Endothelial cell (in vitro differentiated cells): ENCODE measurements around the gene PUM1. TPM values are rescaled to one million over a fixed set of nuclear protein-coding genes. Genes with fewer than 3 reads are reported as not detected.
A peak's percentile ranks its signal among the peaks of the same experiment; 100 is the strongest.

Experiments used
- DNase-seq: peaks from one replicate; pipeline ENCODE4 v3.0.0; 2021; ENCODE audit warnings: low spot score
- H3K27ac Mint-ChIP-seq: one replicate; pipeline ENCODE4 v1.8.0; 2021; ENCODE audit warnings: mixed read lengths, inconsistent platforms; ENCODE audit not compliant: unreplicated experiment
- H3K27me3 Mint-ChIP-seq: one replicate; pipeline ENCODE4 v1.8.0; 2021; ENCODE audit warnings: mild to moderate bottlenecking, moderate library complexity, mixed read lengths, inconsistent platforms; ENCODE audit not compliant: unreplicated experiment
- H3K36me3 Mint-ChIP-seq: one replicate; pipeline ENCODE4 v1.8.0; 2021; ENCODE audit warnings: mild to moderate bottlenecking, low read depth, mixed read lengths, inconsistent platforms; ENCODE audit not compliant: unreplicated experiment
- H3K4me1 Mint-ChIP-seq: one replicate; pipeline ENCODE4 v1.8.0; 2021; ENCODE audit warnings: mild to moderate bottlenecking, mixed read lengths, inconsistent platforms; ENCODE audit not compliant: unreplicated experiment
- H3K4me3 Mint-ChIP-seq: one replicate; pipeline ENCODE4 v1.8.0; 2021; ENCODE audit warnings: mild to moderate bottlenecking, mixed read lengths, inconsistent platforms; ENCODE audit not compliant: unreplicated experiment
- H3K9me3 Mint-ChIP-seq: one replicate; pipeline ENCODE4 v1.8.0; 2021; ENCODE audit warnings: mixed read lengths, inconsistent platforms; ENCODE audit not compliant: unreplicated experiment
- CTCF ChIP-seq: fragments of 200-600 bp; sonication (generic); IDR thresholded peaks from one replicate; pipeline ENCODE4 v1.5.0; 2021; ENCODE audit warnings: antibody characterized with exemption; ENCODE audit not compliant: unreplicated experiment
- total RNA-seq: library from RNA; stranded (reverse); fragmentation: NEBNext Ultra II Directional; extraction: Animal tissue kit (Norgen Biotek cat#: 25700); gene quantifications from one replicate; pipeline ENCODE4 v1.2.1, GENCODE V29; 2021; ENCODE audit not compliant: unreplicated experiment

Gene PUM1
- total RNA-seq, 1 donor from 2014 or later, result 135 TPM

- no peaks in the 10 kb centered on the region for H3K36me3 Mint-ChIP-seq
- no peaks in the 10 kb centered on the region for H3K9me3 Mint-ChIP-seq
- no peak for DNase-seq
- no peak for TF ChIP-seq CTCF
- H3K4me1 Mint-ChIP-seq, result peaks cover 8% of the 10 kb centered on the region
- H3K4me3 Mint-ChIP-seq, result no peak overlapping the region
- no peak overlapping the region for H3K27ac Mint-ChIP-seq
- H3K27me3 Mint-ChIP-seq, result no peaks in the 10 kb centered on the region
These were observed 177.1 kb downstream of the PUM1 start for GRCh38 chr1:30888391-30888790.

GRCh38 chr1:30887485-30888315 lies 177.8 kb downstream of the PUM1 start:
- DNase-seq, result no peak
- Mint-ChIP-seq H3K27ac (no peak overlapping the region), H3K36me3 (no peaks in the 10 kb centered on the region), H3K27me3 (peaks cover 3% of the 10 kb centered on the region), H3K9me3 (no peaks in the 10 kb centered on the region), H3K4me1 (peaks cover 10% of the 10 kb centered on the region), H3K4me3 (peak overlapping the region; percentile 71)
- no peak for TF ChIP-seq CTCF

- peaks cover 7% of the 10 kb centered on the region for H3K27me3 Mint-ChIP-seq
- no peak for TF ChIP-seq CTCF
- peak overlapping the region; percentile 71 for H3K4me3 Mint-ChIP-seq
- peaks cover 12% of the 10 kb centered on the region for H3K4me1 Mint-ChIP-seq
- no peaks in the 10 kb centered on the region for H3K9me3 Mint-ChIP-seq
- H3K36me3 Mint-ChIP-seq, result no peaks in the 10 kb centered on the region
- no peak overlapping the region for H3K27ac Mint-ChIP-seq
- no peak for DNase-seq
These were observed 178.6 kb downstream of the PUM1 start for GRCh38 chr1:30886710-30887428.

- Mint-ChIP-seq H3K27me3 (peaks cover 7% of the 10 kb centered on the region), H3K36me3 (no peaks in the 10 kb centered on the region), H3K4me1 (peaks cover 16% of the 10 kb centered on the region), H3K9me3 (no peaks in the 10 kb centered on the region), H3K27ac (peak overlapping the region; percentile 67), H3K4me3 (no peak overlapping the region)
- DNase-seq, result no peak
- TF ChIP-seq CTCF, result no peak
These were observed 179.7 kb downstream of the PUM1 start for GRCh38 chr1:30885570-30886522.
